Adipose tissue (tissue), 3 donors: ENCODE results near the gene SEMG1. TPM values are rescaled to one million over a fixed set of nuclear protein-coding genes. Genes with fewer than 3 reads are reported as not detected.

Experiments
- H3K27ac ChIP-seq: one replicate; pipeline ENCODE4 v1.5.1; 2013; ENCODE audit warnings: low read depth, low read length
- WGBS, 3 donors: extraction: QIAGEN DNeasy Blood & Tissue Kit; methylation state at CpG; one replicate each; pipeline ENCODE4 v1.1.7; 2013; 5-methylcytosine and 5-hydroxymethylcytosine counted together
- polyA plus RNA-seq, 3 donors: library from polyadenylated mRNA; stranded (reverse); fragments of 200-250 nt; gene quantifications; one replicate each; pipeline ENCODE4 v1.2.3, GENCODE V29; 2013
- donor health status: healthy with polysubstance abuse.
- donor health status: Bipolar disorder and iron deficiency.
- donor health status: healthy.

Gene SEMG1
- polyA plus RNA-seq, 3 donors, result not detected

DNA sequence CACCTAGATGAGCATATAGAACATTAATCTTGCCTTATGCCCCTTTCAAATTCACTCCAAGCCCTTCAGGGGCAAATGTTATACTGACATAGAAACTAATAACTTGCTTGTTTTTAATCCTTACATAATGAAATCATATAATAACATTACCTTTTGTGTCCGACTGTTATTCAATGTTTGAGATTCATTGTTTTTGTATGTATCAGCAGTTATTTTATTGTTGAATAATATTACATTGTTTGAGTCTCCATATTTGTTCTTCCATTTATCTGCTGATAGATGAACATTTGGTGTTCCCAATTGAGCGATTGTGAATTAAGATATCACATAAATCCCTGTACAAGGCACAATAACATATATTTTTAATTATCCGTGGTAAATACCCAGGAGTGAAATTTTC, 6.0 kb downstream of the SEMG1 start:
- H3K27ac ChIP-seq, result no peak overlapping the region

DNA sequence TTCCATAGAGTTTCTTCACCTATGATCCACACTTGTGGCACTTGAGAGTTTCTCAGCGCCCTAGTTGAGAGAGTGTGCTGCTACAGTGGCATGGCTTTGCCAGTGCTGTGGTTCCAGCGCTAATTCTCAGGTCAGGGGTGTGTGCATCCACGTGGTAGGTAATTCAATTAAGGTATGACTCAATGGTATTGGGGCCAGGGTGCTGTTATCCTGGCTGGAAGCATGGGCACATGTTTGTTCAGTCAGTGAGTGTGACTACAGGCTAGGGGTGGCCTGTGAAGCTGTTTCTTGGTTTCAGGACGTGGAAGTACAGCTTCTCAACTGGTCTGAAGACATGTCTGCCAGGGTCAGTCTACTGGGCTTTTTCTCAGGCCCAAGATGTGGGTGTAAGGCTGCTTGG, 11.3 kb downstream of the SEMG1 start:
- 67 to 74% (median 74%) methylated on average over 4 of the region's 4 CpGs for WGBS, 3 donors
- no peak overlapping the region for H3K27ac ChIP-seq

More for the DNA sequence above, 6.0 kb downstream of the SEMG1 start:
- 87 to 89% (median 89%) methylated on average over 3 of the region's 3 CpGs for WGBS, 3 donors

DNA sequence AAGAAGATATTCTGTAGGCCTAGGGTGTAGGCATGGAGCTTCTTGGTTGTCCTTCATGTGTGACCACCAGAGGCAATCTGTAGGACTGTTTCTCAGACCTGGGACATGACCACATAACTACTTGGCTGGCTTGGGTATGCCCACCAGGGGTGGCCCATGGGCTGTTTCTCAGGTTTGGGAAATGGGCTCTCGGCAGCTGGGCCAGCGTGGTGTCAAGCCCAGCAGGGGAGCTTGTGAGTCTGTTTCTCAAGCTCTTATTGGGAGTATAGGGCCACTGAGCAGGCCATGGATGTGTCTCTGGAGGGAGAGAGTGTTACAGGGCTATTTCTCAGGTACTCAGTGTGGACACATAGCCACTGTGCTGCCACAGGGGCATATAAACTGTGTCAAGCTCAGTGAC, 11.8 kb downstream of the SEMG1 start:
- WGBS, 3 donors, result 79 to 84% (median 80%) methylated on average over 2 of the region's 2 CpGs
- H3K27ac ChIP-seq, result no peak overlapping the region

DNA sequence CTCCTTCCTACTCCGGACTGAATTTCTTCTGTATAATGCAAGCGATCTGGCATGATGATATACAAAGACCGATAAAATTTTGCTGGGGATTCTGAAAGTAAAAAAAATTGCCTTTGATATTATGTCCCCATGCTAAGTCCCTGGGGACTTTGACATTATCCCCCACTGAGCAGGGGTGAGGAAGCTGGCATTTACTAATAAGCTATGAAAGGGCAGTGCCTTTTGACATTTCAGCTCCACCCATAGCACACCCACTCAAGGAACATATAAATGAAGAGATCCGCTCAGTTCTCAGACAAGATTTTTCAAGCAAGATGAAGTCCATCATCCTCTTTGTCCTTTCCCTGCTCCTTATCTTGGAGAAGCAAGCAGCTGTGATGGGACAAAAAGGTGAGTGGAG, 14.2 kb downstream of the SEMG1 start, which contains the start of gene SEMG2:
SEMG2 (plus strand) TSS at position 298 of the 400 bp plus-strand sequence; CDS start at position 315, 17 bp downstream.
- WGBS, 3 donors, result 84 to 92% (median 92%) methylated on average over 4 of the region's 4 CpGs
- no peak within 1 kb of the TSS for H3K27ac ChIP-seq

DNA sequence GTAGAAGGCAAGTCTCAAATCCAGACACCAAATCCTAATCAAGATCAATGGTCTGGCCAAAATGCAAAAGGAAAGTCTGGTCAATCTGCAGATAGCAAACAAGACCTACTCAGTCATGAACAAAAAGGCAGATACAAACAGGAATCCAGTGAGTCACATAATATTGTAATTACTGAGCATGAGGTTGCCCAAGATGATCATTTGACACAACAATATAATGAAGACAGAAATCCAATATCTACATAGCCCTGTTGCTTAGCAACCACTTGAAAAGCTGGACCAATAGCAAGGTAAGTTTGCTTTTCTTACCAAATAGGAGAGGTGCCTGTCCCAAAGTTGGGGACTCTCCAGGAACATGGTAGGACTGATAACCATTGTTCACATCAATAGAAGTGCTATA, 16.3 kb downstream of the SEMG1 start:
- H3K27ac ChIP-seq, result no peak overlapping the region

DNA sequence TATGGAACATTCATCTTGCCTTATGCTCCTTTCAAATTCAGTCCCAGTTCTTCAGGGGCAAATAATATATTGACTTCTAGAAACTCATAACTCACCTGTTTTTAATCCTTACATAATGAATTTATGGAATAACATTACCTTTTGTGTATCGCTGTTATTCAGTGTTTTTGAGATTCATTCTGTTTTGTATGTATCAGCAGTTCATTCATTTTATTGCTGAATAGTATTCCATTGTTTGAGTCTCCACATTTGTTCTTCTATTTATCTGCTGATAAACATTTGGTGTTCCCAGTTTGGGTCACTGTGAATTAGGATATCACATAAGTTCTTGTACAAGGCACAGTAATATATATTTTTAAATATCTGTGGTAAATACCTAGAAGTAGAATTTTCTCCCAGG, 19.5 kb downstream of the SEMG1 start:
- H3K27ac ChIP-seq, result no peak overlapping the region
- WGBS, 3 donors, result 70 to 83% (median 81%) methylated on average over 1 of the region's 1 CpG

DNA sequence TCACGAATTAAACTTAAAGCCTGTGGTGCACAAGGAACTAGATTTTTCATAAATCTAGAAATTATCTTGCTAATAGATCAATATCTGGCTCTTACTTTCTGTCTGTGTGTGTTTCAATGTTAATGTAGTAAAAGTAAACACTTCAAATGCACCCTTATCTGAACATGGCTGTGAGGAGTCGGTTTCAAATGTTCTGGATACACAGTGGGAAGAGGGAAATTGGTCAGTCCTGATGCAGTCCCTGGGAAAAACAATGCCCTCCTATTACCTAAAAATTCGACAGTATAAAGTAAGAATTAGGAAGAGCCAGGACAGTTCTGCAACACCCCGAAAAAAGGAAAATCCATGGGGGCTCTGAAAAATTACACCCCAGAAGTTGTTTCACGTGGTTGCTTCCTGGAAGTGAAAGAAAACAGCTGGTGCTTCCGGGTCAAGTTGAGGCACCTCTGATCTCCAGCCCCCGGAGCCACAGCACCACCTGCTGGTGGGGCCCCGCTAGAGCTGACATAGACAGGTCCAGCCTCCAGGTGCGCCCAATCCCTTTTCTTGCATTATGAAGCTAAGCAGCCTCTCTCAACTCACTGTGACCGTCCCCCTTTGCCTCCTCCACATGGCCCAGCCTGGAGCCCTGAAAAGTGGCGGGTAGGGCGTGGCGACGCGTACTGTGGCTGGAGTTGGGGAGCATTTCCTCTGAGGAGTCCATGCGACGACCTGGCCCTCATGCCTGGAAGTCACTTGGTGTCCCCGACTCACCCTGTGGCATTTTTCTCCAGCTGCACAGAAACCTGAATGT, 22.6 kb downstream of the SEMG1 start:
- WGBS, 3 donors, result 55 to 65% (median 61%) methylated on average over 18 of the region's 18 CpGs
- no peak overlapping the region for H3K27ac ChIP-seq

DNA sequence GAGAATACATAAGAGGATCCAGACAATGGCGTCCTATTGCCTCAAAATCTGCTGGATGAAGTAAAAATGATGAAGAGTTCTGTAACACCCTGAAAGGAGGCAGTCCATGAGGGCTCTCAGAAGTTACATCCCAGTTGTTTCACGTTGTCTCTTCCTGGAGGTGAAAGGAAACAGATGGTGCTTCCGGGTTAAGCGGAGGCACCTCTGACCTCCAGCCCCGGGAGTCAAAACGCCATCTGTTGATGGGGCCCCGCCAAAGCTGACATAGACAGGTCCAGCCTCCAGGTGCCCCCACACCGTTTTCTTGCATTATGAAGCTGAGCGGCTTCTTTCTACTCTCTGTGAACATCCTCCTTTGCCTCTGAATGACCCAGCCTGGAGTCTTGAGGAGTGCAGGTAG, 23.8 kb downstream of the SEMG1 start:
- H3K27ac ChIP-seq, result no peak overlapping the region
- WGBS, 3 donors, result 62 to 71% (median 66%) methylated on average over 9 of the region's 9 CpGs

DNA sequence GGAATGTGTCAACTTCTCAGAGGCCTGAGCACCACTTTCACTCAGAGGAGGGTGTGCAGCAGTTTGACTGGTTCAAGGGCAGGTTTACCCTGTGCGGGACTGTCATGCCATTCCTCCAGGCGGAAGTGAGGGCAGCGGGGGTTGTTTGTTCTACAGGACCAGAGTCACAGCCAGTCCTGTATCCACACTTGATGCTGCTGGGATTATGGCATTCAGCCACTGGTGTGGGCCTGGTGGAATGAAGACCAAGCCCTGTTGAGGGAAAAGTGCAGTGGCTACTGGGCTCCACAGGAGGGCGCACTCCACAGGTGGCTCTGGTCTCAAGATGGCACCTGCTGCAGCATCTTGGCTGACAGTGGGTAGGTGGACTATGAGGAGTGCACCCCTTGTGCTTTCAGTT, 29.2 kb downstream of the SEMG1 start:
- no peak overlapping the region for H3K27ac ChIP-seq
- 50 to 72% (median 70%) methylated on average over 4 of the region's 4 CpGs for WGBS, 3 donors

DNA sequence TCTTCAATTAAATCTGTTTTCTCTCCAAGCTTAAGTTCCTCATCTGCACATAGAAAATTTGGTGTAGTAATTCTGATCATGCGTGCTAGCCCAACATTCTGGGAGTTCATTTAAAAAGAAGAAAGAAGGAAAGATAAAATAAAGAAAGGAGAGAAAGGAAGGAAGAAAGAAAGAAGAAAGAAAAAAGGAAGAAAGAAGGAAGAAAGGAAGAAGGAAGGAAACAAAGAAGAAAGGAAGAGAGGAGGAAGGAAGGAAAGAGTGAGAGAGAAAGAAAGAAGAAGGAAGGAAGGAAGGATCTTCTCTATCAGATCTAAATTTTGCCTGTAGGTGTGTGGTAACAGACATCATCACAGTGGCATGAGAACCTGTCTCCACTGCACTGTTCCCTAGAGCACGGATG, 31.3 kb downstream of the SEMG1 start:
- no peak overlapping the region for H3K27ac ChIP-seq
- WGBS, 3 donors, result 80 to 87% (median 86%) methylated on average over 2 of the region's 2 CpGs

DNA sequence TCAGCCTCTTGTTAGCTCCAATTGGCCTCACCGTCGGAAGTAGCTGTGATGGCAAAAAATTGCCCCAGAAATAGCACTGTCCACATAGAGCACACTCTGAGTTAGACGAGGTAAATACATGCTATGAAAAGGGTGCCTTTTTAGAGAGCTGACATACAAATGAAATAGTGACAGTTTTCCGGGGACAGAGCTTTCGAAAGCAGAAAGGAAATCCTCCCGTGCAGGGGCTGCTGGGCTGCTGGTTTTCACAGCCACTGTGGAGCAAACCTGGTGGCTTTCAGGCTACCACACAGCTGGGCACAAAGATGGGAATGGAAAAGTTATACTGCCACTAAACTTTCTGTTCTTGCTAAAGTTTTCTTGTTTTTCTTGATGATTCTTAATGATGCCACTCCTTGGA, 39.3 kb downstream of the SEMG1 start:
- 28 to 39% (median 29%) methylated on average over 6 of the region's 6 CpGs for WGBS, 3 donors
- no peak overlapping the region for H3K27ac ChIP-seq

DNA sequence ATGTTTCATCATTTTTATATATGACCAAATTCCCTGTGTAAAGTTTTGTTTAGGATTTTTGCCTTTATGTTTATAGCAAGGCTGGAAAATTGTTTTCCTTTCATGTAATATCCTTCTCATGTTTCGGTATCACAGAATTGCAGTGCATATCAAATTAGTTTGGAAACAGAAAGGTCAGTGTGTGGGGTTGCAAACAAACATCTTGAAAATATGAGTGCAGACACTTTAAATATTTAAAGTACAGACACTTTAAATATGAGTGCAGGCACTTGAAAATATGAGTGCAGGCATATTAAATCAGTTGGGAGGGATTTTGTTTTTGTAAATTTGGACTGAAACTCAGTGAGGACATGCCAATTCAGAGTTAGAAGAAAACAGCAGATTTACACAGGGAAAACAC, 41.0 kb downstream of the SEMG1 start:
- no peak overlapping the region for H3K27ac ChIP-seq
- WGBS, 3 donors, result 38 to 70% (median 68%) methylated on average over 1 of the region's 1 CpG

DNA sequence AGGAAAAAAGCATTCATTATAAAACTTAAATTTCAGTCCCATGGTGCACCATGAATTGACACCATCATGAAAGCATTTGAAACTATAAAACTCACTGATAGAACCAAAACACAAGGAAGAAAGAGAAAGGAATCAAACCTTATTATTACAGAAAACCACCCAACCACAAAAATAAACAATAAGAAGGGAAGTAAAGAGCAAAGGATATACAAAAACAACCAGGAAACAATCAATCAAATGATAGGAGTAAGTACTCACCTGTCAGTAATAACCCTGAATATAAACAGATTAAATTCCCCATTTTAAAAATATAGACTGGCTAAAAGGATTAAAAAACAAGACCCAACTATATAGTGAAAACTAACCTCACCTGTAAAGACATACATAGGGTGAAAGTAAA, 41.8 kb downstream of the SEMG1 start:
- no peak overlapping the region for H3K27ac ChIP-seq

DNA sequence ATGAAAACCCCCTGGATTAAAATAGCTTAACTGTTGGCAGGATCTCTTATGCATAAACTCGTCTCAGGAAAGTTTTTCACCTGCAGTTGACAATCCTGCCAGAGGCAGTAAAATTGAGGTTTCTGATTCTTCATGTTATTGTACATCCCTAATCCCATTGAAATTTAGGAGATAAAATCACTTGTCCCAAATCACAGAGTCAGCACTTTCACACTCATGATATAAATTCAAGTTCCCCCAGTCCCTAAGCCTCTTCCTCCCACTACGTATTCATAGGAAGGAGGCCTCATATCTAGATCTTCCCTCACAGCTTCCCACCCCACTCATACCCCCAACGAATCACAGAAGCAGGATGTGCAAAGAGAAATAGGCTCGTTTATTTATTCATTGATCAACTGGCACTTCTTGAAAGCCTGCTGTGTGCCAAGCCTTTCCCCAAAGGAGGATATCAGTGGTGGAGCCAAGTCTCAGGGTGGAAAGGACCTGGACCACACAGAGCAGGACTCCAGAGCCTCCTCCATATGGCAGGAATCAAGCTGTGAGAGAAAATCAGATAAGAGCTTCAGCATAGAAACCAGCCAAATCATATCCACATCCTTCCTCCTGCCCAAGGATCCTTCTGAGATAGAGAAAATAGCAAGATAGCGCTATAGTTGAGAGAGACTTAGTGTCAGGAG, 45.2 kb downstream of the SEMG1 start:
- WGBS, 3 donors, result 32 to 46% (median 38%) methylated on average over 5 of the region's 5 CpGs

DNA sequence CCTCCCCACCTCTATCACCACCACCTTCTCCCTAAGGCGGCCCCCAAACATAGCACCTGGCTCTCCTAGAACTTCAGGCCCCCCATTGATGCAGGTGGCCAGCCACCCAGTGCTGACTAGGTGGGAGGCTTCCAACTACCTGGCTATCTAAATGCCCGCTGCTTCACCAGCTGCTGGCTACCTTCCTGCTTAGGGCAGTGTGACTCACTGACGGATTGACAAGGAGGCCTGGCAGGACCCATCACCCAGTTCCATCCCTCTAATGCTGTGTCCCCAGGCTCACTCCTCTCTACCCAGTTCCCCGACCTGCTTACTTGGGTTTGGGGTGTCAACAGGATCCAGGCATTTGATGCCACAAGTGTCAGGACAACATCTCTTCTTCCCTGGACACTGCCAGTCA, 46.4 kb downstream of the SEMG1 start:
- 82 to 90% (median 88%) methylated on average over 4 of the region's 4 CpGs for WGBS, 3 donors
- no peak overlapping the region for H3K27ac ChIP-seq

More for the DNA sequence above, 45.2 kb downstream of the SEMG1 start:
- no peak overlapping the region for H3K27ac ChIP-seq

DNA sequence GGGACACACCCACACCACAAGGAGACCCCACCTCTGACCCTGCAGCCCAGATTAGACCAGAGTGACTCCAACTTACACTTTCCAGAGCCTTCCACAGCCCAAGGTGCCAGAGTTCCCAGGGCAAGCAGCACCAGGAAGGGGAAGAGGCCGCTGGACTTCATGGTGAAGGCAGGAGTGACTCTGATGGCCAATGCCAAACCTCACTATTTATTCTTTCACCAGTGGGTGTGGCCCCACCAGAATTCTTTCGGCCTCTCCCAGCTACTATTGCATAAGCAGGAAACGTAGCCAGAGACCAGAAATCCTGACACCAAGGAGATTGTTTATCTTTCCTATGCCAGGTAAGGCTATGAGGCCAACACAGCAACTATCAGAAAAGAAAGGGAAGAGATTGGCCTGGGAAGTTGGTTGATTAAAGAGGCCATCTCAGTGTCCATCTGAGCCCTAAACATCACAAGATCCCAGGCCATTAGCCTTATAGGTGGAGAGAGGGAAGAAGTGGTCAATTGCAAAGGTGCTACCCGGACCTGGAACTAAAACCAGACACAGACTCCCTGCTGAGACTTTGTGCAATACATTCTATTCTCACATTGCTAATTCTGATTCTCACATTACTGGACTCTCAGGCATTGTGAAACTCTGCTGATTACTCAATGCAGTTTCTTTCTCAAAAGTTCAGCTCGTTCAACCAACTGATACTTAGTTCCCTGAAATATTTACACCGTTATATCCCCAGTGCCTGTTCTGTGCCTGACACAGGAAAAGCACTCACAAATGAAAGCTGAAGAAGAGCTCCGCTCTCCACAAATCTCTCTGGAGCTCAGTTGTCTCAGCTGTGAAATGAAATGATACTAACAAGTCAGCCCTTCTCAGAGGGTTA, 47.8 kb downstream of the SEMG1 start, which contains the start of gene SLPI:
SLPI (minus strand) TSS at position 182 of the 880 bp plus-strand sequence; CDS start at position 161, 21 bp downstream.
- 17 to 37% (median 18%) methylated on average over 7 of the region's 7 CpGs for WGBS, 3 donors
- no peak within 1 kb of the TSS for H3K27ac ChIP-seq

DNA sequence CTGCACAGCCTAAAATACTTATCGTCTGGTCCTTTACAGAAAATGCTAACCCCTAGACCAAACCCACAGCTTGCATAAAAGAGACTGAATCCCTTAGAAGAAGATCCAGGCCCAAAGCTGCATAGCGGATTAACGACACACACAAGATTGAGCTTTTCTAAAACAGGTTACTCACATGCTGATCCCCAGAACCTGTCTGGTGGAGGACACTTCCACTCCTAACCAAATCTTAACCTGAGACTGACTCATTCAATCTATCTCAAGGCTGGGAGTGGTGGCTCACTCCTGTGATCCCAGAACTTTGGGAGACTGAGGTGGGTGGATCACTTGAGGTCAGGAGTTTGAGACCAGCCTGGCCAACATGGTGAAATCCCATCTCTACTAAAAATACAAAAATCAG, 50.3 kb downstream of the SEMG1 start:
- WGBS, 3 donors, result 75 to 78% (median 76%) methylated on average over 3 of the region's 3 CpGs
- H3K27ac ChIP-seq, result no peak overlapping the region

DNA sequence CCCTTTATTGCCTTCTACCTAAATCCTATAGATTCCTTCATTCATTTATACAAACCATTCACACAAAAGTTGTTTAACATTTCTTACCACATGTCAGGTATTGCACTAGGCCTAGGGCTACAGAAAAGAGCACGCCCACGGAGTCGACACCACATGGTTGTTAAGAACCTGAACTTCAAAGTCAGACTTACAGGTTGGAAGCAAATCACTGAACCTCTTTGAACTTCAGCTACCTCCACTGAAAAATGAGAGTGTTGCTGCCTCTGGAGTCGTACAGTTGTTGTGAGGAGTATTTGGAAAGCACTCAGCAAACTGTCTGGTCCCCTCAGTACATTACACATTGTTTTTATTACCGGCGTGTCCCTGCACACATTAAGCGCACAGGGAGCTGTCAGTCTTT, 50.9 kb downstream of the SEMG1 start:
- WGBS, 3 donors, result 84 to 88% (median 88%) methylated on average over 7 of the region's 7 CpGs
- H3K27ac ChIP-seq, result no peak overlapping the region

DNA sequence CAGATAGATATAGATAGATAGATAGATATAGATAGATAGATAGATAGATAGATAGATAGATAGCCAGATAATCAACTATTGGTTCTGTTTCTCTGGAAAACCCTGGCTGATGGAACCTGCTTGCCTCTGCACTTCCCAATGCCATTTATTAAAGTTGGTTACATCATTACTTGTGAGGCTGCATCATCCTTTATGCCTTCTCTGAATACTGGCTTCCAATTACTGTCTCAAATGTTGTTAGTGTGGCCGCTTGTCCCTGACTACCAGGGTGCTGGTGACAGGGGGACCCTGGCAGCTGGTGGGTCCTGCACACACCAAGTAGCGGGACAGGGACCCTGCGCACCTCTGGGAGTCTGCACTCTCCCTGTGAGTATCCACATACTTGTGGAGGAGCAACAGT, 51.4 kb downstream of the SEMG1 start:
- WGBS, 3 donors, result 93% methylated on average over 3 of the region's 3 CpGs
- H3K27ac ChIP-seq, result no peak overlapping the region
